NCI-H2227 treated with DMSO at 0.1 percent for 48 hours (cell line): ENCODE measurements around the gene CLUH.
"Not testable (repeated sequence)": the region's sequence is repeated elsewhere in the genome, so short reads cannot be mapped to it uniquely, and the experiment has no call there.

ENCODE experiments used
- DNase-seq: peaks from one replicate; lab custom pipeline; 2025; lab: John Stamatoyannopoulos, UW

Gene CLUH

DNA sequence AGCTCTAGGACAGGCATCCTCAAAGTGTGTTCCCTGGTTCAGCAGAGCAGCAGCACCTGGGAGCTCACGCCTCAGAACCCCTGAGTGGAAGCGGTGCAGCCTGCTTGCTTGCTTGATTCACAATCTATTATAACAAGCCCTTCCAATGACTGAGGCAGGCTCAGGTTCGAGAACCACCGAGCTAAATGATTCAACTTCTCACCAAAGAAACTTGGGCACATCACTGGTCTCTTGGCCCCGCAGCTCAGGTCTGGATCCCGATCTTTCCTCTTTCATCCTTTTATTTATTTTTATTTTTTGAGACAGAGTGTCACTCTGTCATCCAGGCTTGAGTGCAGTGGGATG is 24.5 kb downstream of the CLUH start:
- no peak for DNase-seq

DNA sequence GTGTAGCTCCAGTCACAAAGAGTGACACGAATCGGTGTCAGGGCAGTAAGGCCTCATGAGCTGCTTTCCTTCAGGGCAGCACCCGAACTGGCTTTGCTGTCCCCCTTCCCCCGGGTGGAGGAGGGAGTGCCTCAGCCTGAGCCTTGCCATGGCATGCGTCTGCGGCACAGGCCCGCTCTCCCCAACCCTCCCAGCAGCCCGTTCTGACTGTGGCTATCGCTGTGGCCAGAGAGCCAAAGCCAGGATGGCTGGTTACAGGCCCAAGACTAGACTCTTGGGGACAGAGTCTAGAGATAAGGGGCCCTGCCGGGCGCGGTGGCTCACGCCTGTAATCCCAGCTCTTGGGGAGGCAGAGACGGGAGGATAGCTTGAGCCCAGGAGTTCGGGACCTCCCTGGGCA is 25.9 kb downstream of the CLUH start:
- no peak for DNase-seq

DNA sequence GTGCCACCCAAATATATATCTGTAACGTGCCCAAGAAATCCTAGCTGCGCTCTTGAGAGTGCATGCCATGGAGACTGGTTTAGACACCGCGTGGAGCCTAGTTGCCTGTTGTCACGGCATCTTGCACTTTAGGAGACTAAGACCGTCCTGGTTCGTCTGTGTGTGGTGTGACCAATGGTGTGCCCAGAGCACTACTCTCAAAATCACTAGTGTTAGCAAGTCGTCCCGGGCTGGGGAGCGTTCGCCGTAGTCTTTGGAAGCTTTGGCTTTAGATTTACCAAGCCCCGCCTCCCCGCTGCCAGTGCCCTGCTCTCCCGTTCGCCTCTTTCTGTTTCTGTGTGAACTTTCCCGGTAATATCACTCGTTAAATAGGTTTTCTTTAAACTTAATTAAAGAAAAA is 27.0 kb downstream of the CLUH start:
- DNase-seq = no peak

GRCh38 chr17:2683912-2684311 is 27.7 kb downstream of the CLUH start:
- no peak for DNase-seq

- no peak for DNase-seq
Measured at GRCh38 chr17:2682176-2682938, 29.2 kb downstream of the CLUH start.

GRCh38 chr17:2681650-2682049 is 29.9 kb downstream of the CLUH start:
- no peak for DNase-seq

DNA sequence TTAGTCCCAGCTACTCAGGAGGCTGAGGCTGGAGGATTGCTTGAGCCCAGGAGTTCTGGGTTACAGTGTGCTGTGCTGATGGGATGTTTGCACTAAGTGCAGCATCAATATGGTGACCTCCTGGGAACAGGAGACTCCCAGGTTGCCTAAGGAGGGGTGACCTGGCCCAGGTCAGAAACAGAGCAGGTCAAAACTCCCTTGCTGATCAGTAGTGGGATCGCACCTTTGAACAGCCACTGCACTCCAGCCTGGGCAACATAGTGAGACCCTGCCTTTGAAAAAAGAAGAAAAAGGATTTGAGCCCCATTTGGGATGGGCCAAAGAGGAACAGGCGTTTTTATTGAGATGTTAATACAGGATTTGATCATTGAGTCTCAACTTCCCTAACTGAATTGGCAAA is 30.6 kb downstream of the CLUH start:
- no peak for DNase-seq

- not testable (repeated sequence) for DNase-seq
Measured at GRCh38 chr17:2679247-2679646, 32.3 kb downstream of the CLUH start.

DNA sequence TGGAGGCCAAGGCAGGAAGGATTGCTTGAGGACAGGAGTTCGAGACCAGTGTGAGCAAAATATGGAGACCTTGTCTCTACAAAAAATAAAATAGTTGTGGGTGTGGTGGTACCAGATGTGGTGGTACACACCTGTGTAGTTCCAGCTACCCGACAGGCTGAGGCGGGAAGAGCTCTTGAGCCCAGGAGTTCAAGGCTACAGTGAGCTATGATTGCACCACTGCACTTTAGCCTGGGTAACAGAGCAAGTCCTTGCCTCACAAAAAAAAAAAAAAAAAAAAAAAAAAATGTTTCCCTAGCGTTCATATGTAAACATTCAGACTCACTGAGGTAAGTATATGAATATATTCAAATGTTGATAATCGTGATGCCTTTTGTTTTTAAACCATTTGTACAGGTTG is 39.5 kb downstream of the CLUH start:
- DNase-seq = no peak

DNA sequence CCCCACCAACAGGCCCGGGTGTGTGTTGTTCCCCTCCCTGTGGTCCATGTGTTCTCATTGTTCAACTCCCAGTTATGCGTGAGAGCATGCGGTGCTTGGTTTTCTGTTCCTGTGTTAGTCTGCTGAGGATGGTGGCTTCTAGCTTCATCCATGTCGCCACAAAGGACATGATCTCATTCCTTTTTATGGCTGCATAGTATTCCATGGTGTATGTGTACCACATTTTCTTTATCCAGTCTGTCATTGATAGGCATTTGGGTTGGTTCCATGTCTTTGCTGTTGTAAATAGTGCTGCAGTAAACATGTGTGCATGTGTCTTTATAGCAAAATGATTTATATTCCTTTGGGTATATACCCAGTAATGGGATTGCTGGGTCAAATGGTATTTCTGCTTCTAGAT is 51.2 kb downstream of the CLUH start:
- DNase-seq = not testable (repeated sequence)

- not testable (repeated sequence) for DNase-seq
Measured at GRCh38 chr17:2659337-2659736, 52.2 kb downstream of the CLUH start.

DNA sequence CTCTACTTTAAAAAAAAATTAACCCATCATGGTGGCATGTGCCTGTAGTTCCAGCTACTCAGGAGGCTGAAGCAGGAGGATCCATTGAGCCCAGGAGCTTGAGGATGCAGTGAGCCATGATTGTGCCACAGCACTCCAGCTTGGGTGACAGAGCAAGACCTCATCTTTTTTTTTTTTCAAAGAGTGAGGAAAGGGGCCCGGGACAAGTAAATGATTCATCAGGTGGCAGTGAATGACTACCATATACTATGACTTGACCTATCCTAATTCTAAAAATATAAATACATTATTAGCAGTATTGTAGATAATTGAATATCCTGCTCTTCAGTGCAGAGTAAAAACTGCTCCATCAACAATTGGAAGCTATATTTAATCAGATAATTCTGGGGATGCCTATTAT is 55.3 kb downstream of the CLUH start:
- no peak for DNase-seq

- no peak for DNase-seq
Measured at GRCh38 chr17:2655546-2655945, 56.0 kb downstream of the CLUH start.

DNA sequence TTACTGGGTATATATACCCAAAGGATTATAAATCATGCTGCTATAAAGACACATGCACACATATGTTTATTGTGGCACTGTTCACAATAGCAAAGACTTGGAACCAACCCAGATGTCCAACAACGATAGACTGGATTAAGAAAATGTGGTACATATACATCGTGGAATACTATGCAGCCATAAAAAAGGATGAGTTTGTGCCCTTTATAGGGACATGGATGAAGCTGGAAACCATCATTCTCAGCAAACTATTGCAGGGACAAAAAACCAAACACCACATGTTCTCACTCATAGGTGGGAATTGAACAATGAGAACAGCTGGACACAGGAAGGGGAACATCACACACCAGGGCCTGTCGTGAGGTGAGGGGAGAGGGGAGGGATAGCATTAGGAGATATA is 58.7 kb downstream of the CLUH start:
- DNase-seq = not testable (repeated sequence)

DNA sequence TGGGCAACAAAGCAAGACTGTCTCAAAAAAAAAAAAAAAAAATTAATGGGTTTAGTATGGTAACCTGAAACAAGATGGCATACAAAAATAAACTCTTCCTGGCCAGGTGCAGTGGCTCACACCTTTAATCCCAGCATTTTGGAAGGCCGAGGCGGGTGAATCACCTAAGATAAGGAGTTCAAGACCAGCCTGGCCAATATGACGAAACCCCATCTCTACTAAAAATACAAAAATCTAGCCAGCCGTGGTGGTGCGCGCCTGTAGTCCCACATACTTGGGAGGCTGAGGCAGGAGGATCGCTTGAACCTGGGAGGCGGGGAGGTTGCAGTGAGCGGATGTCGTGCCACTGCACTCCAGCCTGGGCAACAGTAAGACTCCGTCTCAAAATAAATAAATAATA is 62.4 kb downstream of the CLUH start:
- DNase-seq = no peak

DNA sequence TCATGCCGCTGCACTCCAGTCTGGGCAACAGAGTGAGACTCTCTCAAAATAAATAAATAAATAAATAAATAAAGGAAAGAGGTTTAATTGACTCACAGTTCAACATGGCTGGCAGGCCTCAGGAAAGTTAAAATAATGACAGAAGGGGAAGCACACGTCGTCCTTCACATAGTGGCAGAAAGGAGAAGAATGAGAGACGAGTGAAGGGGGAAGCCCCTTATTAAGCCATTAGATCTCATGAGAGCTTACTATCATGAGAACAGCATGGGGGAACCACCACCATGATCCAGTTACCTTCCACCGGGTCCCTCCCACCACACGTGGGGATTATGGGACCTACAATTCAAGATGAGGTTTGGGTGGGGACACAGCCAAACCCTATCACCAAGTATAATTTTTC is 63.6 kb downstream of the CLUH start:
- no peak for DNase-seq

GRCh38 chr17:2644971-2645370 is 66.6 kb downstream of the CLUH start:
- DNase-seq = no peak
